ENCODE data around the gene LRRTM4. TPM values are rescaled to one million over a fixed set of nuclear protein-coding genes. Genes with fewer than 3 reads are reported as not detected.
A peak's percentile ranks its signal among the peaks of the same experiment; 100 is the strongest.

Gene LRRTM4
- total RNA-seq, 1 experiment from 2014 or later: 0.13 TPM

DNA sequence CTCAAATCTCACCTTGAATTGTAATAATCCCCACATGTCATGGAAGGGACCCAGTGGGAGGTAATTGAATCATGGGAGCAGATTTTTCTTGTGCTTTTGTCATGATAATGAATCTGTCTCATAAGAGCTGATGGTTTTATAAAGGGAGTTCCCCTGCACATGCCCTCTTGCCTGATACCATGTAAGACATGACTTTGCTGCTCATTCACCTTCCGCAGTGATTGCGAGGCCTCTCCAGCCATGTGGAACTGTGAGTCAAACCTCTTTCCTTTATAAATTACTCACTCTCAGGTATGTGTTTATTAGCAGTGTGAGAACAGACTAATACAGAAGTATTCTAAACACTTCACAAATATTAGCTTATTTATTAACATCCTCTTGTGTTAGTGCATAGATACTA lies 516.7 kb downstream of the LRRTM4 start:
- no peak overlapping the region for H3K27ac ChIP-seq (ENCODE audit: low read depth, low read length, poor library complexity, severe bottlenecking)
- peaks cover 23% of the 10 kb centered on the region for H3K4me1 ChIP-seq (ENCODE audit: insufficient read depth, low read length, poor library complexity, severe bottlenecking)
- H3K9me3 ChIP-seq (ENCODE audit: low read depth, low read length, poor library complexity, severe bottlenecking): peaks cover 6% of the 10 kb centered on the region
- no peak for DNase-seq (ENCODE audit: low spot score)
- CTCF ChIA-PET: no interaction called here
- no peak overlapping the region for H3K4me3 ChIP-seq (ENCODE audit: low read depth, low read length, poor library complexity, severe bottlenecking)
- no TSS peak for BruUV-seq (replicated peaks)
- POLR2A ChIA-PET (ENCODE audit: low non-redundant PET): no interaction called here
- H3K36me3 ChIP-seq (ENCODE audit: insufficient read depth, low read length, poor library complexity, severe bottlenecking): no peaks in the 10 kb centered on the region
- no peak for TF ChIP-seq EZH2 (IDR thresholded peaks at IDR 0.05; ENCODE audit: borderline replicate concordance, low read depth, low read length, poor library complexity, severe bottlenecking)
- TF ChIP-seq, protein P1, sequence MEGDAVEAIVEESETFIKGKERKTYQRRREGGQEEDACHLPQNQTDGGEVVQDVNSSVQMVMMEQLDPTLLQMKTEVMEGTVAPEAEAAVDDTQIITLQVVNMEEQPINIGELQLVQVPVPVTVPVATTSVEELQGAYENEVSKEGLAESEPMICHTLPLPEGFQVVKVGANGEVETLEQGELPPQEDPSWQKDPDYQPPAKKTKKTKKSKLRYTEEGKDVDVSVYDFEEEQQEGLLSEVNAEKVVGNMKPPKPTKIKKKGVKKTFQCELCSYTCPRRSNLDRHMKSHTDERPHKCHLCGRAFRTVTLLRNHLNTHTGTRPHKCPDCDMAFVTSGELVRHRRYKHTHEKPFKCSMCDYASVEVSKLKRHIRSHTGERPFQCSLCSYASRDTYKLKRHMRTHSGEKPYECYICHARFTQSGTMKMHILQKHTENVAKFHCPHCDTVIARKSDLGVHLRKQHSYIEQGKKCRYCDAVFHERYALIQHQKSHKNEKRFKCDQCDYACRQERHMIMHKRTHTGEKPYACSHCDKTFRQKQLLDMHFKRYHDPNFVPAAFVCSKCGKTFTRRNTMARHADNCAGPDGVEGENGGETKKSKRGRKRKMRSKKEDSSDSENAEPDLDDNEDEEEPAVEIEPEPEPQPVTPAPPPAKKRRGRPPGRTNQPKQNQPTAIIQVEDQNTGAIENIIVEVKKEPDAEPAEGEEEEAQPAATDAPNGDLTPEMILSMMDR (conservative IDR thresholded peaks at IDR 0.05; ENCODE audit: low read depth, low read length): no peak
- H3K27me3 ChIP-seq (replicated peaks; ENCODE audit: insufficient read depth, low read depth, low read length, poor library complexity): no peaks in the 10 kb centered on the region
- intact Hi-C loops (cut with micrococcal nuclease; ENCODE audit: unreplicated experiment): no loop called here

DNA sequence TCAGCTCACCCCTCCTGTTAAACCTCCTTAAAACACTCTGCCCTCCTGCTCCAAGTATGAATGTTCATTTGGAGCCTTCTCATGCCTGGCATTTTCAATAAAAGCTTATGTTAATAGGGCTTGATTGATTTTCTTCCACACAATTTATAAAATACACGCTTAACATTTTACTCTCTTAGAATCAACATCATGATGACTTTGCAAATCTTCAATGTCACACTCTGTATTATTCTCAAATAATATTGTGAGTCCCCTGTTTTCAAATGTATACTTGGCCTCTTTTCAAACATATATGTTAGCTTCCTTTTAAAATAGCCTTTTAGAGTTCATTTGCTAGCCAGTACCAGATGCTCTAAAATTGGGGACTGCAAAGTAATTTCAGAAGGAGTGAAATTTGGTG lies 520.3 kb downstream of the LRRTM4 start:
- ChIA-PET CTCF (no interaction called here), POLR2A (ENCODE audit: low non-redundant PET) (no interaction called here)
- no peak overlapping the region for H3K27ac ChIP-seq (ENCODE audit: low read depth, low read length, poor library complexity, severe bottlenecking)
- no peak for DNase-seq (ENCODE audit: low spot score)
- no peaks in the 10 kb centered on the region for H3K27me3 ChIP-seq (replicated peaks; ENCODE audit: insufficient read depth, low read depth, low read length, poor library complexity)
- H3K9me3 ChIP-seq (ENCODE audit: low read depth, low read length, poor library complexity, severe bottlenecking): no peaks in the 10 kb centered on the region
- peaks cover 12% of the 10 kb centered on the region for H3K4me1 ChIP-seq (ENCODE audit: insufficient read depth, low read length, poor library complexity, severe bottlenecking)
- intact Hi-C loops (cut with micrococcal nuclease; ENCODE audit: unreplicated experiment): no loop called here
- no peaks in the 10 kb centered on the region for H3K36me3 ChIP-seq (ENCODE audit: insufficient read depth, low read length, poor library complexity, severe bottlenecking)
- H3K4me3 ChIP-seq (ENCODE audit: low read depth, low read length, poor library complexity, severe bottlenecking): no peak overlapping the region
- BruUV-seq (replicated peaks): no TSS peak
- TF ChIP-seq, protein P1 (conservative IDR thresholded peaks at IDR 0.05; ENCODE audit: low read depth, low read length): no peak
- no peak for TF ChIP-seq EZH2 (IDR thresholded peaks at IDR 0.05; ENCODE audit: borderline replicate concordance, low read depth, low read length, poor library complexity, severe bottlenecking)

DNA sequence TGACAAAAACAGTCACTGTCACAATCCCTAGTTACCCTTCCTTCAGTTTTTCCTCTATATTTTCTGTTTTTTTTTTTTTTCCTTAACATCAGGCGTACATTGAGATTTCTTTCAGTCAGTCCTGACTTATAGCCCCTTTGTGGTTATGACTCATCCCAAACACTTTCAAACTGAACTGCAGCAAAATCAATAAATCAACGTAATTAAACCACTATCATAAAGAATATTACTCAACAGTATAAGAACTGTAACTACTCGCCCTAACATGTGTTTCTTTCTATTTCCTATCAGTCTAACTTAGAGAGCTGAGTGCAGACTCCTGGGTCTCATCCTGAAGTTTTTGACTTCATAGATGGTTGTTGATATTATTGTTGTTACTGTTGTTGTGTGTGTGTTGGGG lies 523.5 kb downstream of the LRRTM4 start:
- no TSS peak for BruUV-seq (replicated peaks)
- H3K4me3 ChIP-seq (ENCODE audit: low read depth, low read length, poor library complexity, severe bottlenecking): no peak overlapping the region
- peaks cover 12% of the 10 kb centered on the region for H3K4me1 ChIP-seq (ENCODE audit: insufficient read depth, low read length, poor library complexity, severe bottlenecking)
- H3K36me3 ChIP-seq (ENCODE audit: insufficient read depth, low read length, poor library complexity, severe bottlenecking): no peaks in the 10 kb centered on the region
- intact Hi-C loops (cut with micrococcal nuclease; ENCODE audit: unreplicated experiment): no loop called here
- TF ChIP-seq EZH2 (IDR thresholded peaks at IDR 0.05; ENCODE audit: borderline replicate concordance, low read depth, low read length, poor library complexity, severe bottlenecking): no peak
- TF ChIP-seq, protein P1 (conservative IDR thresholded peaks at IDR 0.05; ENCODE audit: low read depth, low read length): no peak
- no peaks in the 10 kb centered on the region for H3K9me3 ChIP-seq (ENCODE audit: low read depth, low read length, poor library complexity, severe bottlenecking)
- CTCF ChIA-PET: no interaction called here
- peak; percentile 46 for DNase-seq (ENCODE audit: low spot score)
- no peaks in the 10 kb centered on the region for H3K27me3 ChIP-seq (replicated peaks; ENCODE audit: insufficient read depth, low read depth, low read length, poor library complexity)
- no peak overlapping the region for H3K27ac ChIP-seq (ENCODE audit: low read depth, low read length, poor library complexity, severe bottlenecking)
- POLR2A ChIA-PET (ENCODE audit: low non-redundant PET): no interaction called here

Data from A673 (cell line).